Lung (tissue), 12 donors: ENCODE results near the gene UHRF2. TPM values are rescaled to one million over a fixed set of nuclear protein-coding genes. Genes with fewer than 3 reads are reported as not detected.
"Not testable (repeated sequence)": the region's sequence is repeated elsewhere in the genome, so short reads cannot be mapped to it uniquely, and the experiment has no call there.

Source experiments
- ATAC-seq: fragments of 200-7000 bp; cut with Tn5 transposase; one replicate; pipeline ENCODE4 v1.9.1; 2020; ENCODE audit warnings: moderate number of reproducible peaks; ENCODE audit not compliant: insufficient read depth, low FRiP score
- DNase-seq, 3 donors: peaks; one replicate each; pipeline ENCODE4 v3.0.0-alpha.2; 2013 to 2017
- H3K27ac ChIP-seq, 2 donors: one replicate each; pipeline ENCODE4 v1.5.1; 2013; ENCODE audit warnings: mild to moderate bottlenecking in 2 of 2, moderate library complexity in 2 of 2, control low read depth in 1 of 2, inconsistent platforms in 1 of 2, low read depth in 1 of 2, low read length in 1 of 2
- H3K27me3 ChIP-seq, 3 donors: one replicate each; pipeline ENCODE4 v1.5.1; 2013; ENCODE audit warnings: low read length in 2 of 3; ENCODE audit not compliant: control insufficient read depth in 3 of 3, insufficient read depth in 3 of 3
- H3K36me3 ChIP-seq, 4 donors: one replicate each; pipeline ENCODE4 v1.5.1; 2013; ENCODE audit warnings: low read length in 4 of 4, mild to moderate bottlenecking in 1 of 4, moderate library complexity in 1 of 4; ENCODE audit not compliant: control insufficient read depth in 4 of 4, insufficient read depth in 4 of 4
- H3K4me1 ChIP-seq, 5 donors: one replicate each; pipeline ENCODE4 v1.5.1; 2013; ENCODE audit warnings: low read length in 5 of 5, mild to moderate bottlenecking in 2 of 5, moderate library complexity in 1 of 5; ENCODE audit not compliant: control insufficient read depth in 5 of 5, insufficient read depth in 5 of 5
- H3K4me3 ChIP-seq: one replicate; pipeline ENCODE4 v1.5.1; 2013; ENCODE audit warnings: mild to moderate bottlenecking, control low read depth, moderate library complexity
- H3K9ac ChIP-seq, 2 donors: one replicate each; pipeline ENCODE4 v1.5.1; 2013; ENCODE audit warnings: low read length in 2 of 2, control low read depth in 1 of 2; ENCODE audit not compliant: insufficient read depth in 1 of 2
- H3K9me3 ChIP-seq, 4 donors: one replicate each; pipeline ENCODE4 v1.5.1; 2013; ENCODE audit warnings: low read length in 3 of 4, mild to moderate bottlenecking in 1 of 4, moderate library complexity in 1 of 4; ENCODE audit not compliant: control insufficient read depth in 4 of 4, insufficient read depth in 3 of 4
- WGBS, 2 donors: extraction: QIAGEN DNeasy Blood & Tissue Kit; methylation state at CpG; one replicate each; pipeline ENCODE4 v1.1.7; 2013; 5-methylcytosine and 5-hydroxymethylcytosine counted together
- polyA plus RNA-seq, 2 donors: library from polyadenylated mRNA; stranded (reverse); fragments of 200-250 nt; gene quantifications; one replicate each; pipeline ENCODE4 v1.2.1, GENCODE V29; 2013
- total RNA-seq, 2 donors: library from RNA; depleted of rRNA in 1 of 2; stranded (reverse); fragments of >200 nt in 1 of 2; gene quantifications; one replicate each; pipeline ENCODE4 v1.2.1, GENCODE V29; 2014 to 2021
- TF ChIP-seq, protein P1 (sequence below): IDR thresholded peaks from 2 replicates; pipeline ENCODE4 v1.5.1; 2012; ENCODE audit warnings: mild to moderate bottlenecking; ENCODE audit errors: control extremely low read depth, extremely low read depth
- donor health status: control.
- donor health status: control.
- donor health status: Bipolar disorder and iron deficiency.
- donor health status: healthy.
- donor health status: DM: yes; HTN: yes; CAD: no.

UHRF2 gene
- total and polyA plus RNA-seq, 4 donors, result 13.4 to 108 (median 22.1) TPM

DNA sequence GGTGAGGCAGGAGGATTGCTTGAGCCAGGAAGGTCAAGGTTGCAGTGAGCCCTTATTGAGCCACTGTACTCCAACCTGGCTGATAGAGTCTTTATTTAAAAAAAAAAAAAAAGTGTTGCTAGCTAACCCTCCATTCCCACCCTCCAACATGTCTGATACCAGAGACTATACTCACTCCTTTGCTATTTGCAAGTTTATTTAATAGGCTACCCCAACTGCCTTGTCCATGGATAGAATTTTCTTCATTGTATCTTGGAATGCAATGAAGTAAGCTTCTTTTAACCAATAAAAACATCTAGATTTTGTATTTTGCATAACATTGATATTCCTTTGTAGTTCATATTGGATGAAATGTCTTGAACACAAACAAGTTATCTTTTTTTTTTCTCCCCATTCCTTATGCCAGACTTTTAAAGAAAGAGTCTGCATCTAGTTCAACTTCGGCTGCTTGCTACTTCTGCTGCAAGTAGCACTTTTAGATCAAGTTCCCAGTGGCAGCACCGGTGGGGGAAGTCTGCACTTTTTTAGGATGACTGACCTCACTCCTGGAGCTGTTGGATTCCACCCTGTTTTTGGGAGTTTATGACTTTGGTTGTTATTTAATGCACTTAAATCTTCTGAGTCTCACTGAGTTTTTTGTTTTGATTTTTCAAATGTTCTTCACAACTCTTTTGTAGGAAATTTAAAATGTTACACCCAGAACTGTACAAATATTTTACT, 112.5 kb downstream of the UHRF2 start:
- DNase-seq (no peak), ATAC-seq (no peak)
- H3K27ac ChIP-seq, result no peak overlapping the region
- peaks cover 0 to 5% (median 0%) of the 10 kb centered on the region in 4 donors for H3K9me3 ChIP-seq
- 62 to 71% methylated on average over 2 of the region's 2 CpGs for WGBS, 2 donors
- TF ChIP-seq, protein P1, sequence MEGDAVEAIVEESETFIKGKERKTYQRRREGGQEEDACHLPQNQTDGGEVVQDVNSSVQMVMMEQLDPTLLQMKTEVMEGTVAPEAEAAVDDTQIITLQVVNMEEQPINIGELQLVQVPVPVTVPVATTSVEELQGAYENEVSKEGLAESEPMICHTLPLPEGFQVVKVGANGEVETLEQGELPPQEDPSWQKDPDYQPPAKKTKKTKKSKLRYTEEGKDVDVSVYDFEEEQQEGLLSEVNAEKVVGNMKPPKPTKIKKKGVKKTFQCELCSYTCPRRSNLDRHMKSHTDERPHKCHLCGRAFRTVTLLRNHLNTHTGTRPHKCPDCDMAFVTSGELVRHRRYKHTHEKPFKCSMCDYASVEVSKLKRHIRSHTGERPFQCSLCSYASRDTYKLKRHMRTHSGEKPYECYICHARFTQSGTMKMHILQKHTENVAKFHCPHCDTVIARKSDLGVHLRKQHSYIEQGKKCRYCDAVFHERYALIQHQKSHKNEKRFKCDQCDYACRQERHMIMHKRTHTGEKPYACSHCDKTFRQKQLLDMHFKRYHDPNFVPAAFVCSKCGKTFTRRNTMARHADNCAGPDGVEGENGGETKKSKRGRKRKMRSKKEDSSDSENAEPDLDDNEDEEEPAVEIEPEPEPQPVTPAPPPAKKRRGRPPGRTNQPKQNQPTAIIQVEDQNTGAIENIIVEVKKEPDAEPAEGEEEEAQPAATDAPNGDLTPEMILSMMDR, result no peak
- no peak overlapping the region for H3K9ac ChIP-seq
- no peaks in the 10 kb centered on the region for H3K27me3 ChIP-seq
- peaks cover 0 to 5% (median 0%) of the 10 kb centered on the region in 4 donors for H3K36me3 ChIP-seq
- no peak overlapping the region for H3K4me3 ChIP-seq
- no peaks in the 10 kb centered on the region for H3K4me1 ChIP-seq

DNA sequence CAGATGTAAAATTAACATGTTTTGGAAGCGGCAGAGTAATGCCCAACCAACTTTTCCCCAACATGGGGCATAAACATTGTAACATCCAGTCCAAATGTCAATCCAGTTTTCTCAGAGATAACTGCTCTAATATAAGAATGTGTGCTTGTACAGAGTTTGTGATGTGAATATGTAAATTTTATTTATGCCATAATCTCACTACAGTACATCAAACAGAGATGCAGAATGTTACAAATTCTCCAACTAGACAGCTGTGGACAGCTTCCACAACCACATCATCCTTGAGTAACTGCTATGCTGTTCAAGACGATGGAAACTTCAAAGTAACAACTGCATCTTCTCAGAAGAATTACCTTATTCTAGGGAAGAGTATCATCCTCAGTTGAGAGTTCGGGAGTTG, 122.6 kb downstream of the UHRF2 start:
- no peak for ATAC-seq
- H3K4me3 ChIP-seq, result no peak overlapping the region
- no peak overlapping the region for H3K27ac ChIP-seq
- 91 to 94% methylated on average over 3 of the region's 3 CpGs for WGBS, 2 donors
- no peaks in the 10 kb centered on the region for H3K36me3 ChIP-seq
- TF ChIP-seq, protein P1, result no peak
- no peaks in the 10 kb centered on the region for H3K4me1 ChIP-seq
- no peaks in the 10 kb centered on the region for H3K27me3 ChIP-seq
- no peak overlapping the region for H3K9ac ChIP-seq
- H3K9me3 ChIP-seq, result peaks cover 0 to 3% (median 0%) of the 10 kb centered on the region in 4 donors
- DNase-seq, result no peak

- TF ChIP-seq, protein P1, result no peak
- Histone ChIP-seq H3K4me3 (no peak overlapping the region), H3K36me3 (no peaks in the 10 kb centered on the region), H3K4me1 (no peaks in the 10 kb centered on the region), H3K27me3 (no peaks in the 10 kb centered on the region), H3K9me3 (peaks cover 0 to 3% (median 0%) of the 10 kb centered on the region in 4 donors), H3K9ac (no peak overlapping the region), H3K27ac (no peak overlapping the region)
- WGBS, 2 donors, result 68 to 79% methylated on average over 3 of the region's 3 CpGs
- DNase-seq, result no peak
- no peak for ATAC-seq
Measured at GRCh38 chr9:6538666-6539071, 125.7 kb downstream of the UHRF2 start.

DNA sequence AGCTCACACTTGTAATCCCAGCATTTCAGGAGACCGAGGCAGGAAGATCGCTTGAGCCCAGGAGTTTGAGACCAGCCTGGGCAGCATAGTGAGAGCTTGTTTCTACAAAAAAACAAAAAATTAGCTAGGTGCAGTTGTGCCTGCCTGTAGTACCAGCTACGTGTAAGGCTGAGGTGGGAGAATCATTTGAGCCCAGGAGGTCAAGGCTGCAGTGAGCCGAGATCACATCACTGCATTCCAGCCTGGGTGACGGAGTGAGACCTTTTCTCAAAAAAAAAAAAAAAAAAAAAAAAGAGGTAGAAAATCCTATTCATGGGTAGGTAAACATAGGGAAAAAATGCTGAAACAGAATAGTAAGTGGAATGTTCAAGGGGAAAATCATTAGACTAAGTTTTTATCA, 129.6 kb downstream of the UHRF2 start:
- not testable (repeated sequence) for H3K27ac ChIP-seq, H3K4me1 ChIP-seq, H3K9me3 ChIP-seq, DNase-seq, H3K36me3 ChIP-seq, ATAC-seq, H3K4me3 ChIP-seq, H3K27me3 ChIP-seq, H3K9ac ChIP-seq
- WGBS, 2 donors, result 87 to 93% methylated on average over 5 of the region's 5 CpGs
